Peyer's patch (tissue), 4 donors: ENCODE results near the gene MCRIP2.

Experiments used
- POLR2A ChIP-seq, 2 donors: fragments of 450-650 bp; IDR thresholded peaks; one replicate each; pipeline ENCODE4 v1.5.1; 2017; ENCODE audit warnings: antibody characterized with exemption in 2 of 2, mild to moderate bottlenecking in 2 of 2, moderate library complexity in 2 of 2
- TF ChIP-seq, protein P1 (sequence below), 6 experiments: fragments of 450-650 bp in 4 of 6; fragments of 200-600 bp in 2 of 6; sonication (generic) in 1 of 6; IDR thresholded peaks; one replicate each; pipeline ENCODE4 v1.5.1; 2017 to 2019; ENCODE audit warnings: antibody characterized with exemption in 6 of 6, mild to moderate bottlenecking in 3 of 6, moderate library complexity in 1 of 6

DNA sequence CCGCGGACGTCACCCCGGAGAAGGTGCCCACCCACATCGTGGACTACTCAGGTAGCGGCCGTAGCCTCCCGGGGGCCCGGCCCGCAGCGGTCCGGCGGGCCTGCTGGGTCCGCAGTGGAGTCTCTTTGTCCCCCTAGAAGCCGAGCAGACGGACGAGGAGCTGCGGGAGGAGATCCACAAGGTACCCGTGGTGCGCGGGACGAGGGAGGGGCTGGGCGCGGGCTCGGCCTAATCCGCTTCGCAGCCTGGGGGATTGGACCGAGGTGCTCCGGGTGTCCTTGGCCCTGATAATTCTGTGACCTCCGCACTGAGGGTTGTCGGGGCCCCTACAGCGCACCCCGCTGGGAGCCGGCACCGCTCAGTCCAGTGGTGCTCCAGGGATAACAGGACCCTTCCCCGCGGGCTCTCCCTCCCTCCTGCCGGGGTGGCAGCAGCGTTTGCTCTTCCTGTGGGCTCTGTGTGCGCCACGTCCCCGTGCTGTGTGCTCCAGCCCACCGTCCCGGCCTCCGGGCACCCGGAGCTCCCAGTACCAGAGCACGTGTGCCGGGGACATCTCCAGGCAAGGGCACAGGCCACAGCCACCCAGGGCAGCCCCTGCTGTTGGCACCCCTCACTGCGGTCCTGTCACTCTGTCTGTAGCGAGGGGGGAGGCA is 27.0 kb downstream of the MCRIP2 start:
- TF ChIP-seq, protein P1, sequence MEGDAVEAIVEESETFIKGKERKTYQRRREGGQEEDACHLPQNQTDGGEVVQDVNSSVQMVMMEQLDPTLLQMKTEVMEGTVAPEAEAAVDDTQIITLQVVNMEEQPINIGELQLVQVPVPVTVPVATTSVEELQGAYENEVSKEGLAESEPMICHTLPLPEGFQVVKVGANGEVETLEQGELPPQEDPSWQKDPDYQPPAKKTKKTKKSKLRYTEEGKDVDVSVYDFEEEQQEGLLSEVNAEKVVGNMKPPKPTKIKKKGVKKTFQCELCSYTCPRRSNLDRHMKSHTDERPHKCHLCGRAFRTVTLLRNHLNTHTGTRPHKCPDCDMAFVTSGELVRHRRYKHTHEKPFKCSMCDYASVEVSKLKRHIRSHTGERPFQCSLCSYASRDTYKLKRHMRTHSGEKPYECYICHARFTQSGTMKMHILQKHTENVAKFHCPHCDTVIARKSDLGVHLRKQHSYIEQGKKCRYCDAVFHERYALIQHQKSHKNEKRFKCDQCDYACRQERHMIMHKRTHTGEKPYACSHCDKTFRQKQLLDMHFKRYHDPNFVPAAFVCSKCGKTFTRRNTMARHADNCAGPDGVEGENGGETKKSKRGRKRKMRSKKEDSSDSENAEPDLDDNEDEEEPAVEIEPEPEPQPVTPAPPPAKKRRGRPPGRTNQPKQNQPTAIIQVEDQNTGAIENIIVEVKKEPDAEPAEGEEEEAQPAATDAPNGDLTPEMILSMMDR (IDR thresholded peaks at IDR 0.05): no peak
- no peak for TF ChIP-seq POLR2A (IDR thresholded peaks at IDR 0.05)
